A673 (cell line): ENCODE results near the gene ZDHHC1.

ENCODE experiments used
- CTCF ChIP-seq: fragments of 300-800, 200-600 bp; sonication (generic); conservative IDR thresholded peaks from 2 replicates; pipeline ENCODE4 v1.5.1; 2017; ENCODE audit warnings: low read depth, mild to moderate bottlenecking, antibody characterized with exemption, low read length, moderate library complexity, mixed read lengths
- EZH2 ChIP-seq: fragments of 200-600 bp; sonication (generic); IDR thresholded peaks from 2 replicates; pipeline ENCODE4 v1.6.1; 2017; ENCODE audit warnings: borderline replicate concordance, low read depth, mild to moderate bottlenecking, mixed read lengths, antibody characterized with exemption, low read length; ENCODE audit not compliant: poor library complexity, severe bottlenecking

- TF ChIP-seq EZH2 (no peak), CTCF (no peak)
These were observed 13.7 kb upstream of the ZDHHC1 start for GRCh38 chr16:67429799-67430503.
